ENCODE results near the gene KHSRP.

DNA sequence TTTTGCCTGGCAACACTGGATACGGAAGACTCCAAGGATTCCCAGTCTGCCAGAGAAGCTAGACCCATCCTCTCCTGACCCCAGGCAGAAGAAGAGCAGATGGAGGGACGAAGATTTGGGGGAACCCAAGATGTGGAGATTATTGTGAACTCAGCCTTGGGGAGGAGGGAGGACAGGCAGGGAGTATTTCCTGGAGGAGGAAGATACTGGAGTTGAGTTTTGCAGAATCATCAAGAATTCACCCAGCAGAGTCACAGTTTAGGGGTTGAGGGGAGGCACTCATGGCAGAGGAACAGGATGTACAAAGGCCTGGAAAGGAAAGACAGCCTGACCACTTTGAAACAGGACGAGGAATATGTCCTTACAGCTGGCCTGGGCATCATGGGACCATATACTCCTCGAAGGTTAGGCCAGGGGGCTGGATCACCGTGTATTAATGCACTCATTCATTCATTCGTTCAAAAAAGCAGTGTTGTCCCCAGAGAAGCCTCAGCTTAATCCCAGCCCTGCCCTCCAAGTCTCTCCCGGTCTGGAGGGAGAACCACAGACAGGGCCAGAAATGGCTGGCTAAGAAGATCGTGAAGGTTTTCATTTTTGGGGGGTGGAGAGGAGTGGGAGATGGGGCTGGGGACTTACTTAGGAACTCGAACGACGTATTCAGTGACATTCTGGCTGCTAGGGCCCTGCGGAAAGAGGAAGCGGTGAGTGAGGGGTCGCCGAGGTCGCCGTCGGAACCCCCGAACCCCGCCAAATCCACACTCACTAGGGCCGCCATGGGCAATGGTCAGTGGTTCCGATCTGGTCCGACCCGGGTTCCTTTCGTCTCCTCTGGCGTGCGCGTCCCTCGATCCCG is 32.2 kb downstream of the KHSRP start:
- TF ChIP-seq, protein P1, sequence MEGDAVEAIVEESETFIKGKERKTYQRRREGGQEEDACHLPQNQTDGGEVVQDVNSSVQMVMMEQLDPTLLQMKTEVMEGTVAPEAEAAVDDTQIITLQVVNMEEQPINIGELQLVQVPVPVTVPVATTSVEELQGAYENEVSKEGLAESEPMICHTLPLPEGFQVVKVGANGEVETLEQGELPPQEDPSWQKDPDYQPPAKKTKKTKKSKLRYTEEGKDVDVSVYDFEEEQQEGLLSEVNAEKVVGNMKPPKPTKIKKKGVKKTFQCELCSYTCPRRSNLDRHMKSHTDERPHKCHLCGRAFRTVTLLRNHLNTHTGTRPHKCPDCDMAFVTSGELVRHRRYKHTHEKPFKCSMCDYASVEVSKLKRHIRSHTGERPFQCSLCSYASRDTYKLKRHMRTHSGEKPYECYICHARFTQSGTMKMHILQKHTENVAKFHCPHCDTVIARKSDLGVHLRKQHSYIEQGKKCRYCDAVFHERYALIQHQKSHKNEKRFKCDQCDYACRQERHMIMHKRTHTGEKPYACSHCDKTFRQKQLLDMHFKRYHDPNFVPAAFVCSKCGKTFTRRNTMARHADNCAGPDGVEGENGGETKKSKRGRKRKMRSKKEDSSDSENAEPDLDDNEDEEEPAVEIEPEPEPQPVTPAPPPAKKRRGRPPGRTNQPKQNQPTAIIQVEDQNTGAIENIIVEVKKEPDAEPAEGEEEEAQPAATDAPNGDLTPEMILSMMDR (conservative IDR thresholded peaks at IDR 0.05; ENCODE audit: low read depth, low read length), result no peak
- TF ChIP-seq POLR2A (IDR thresholded peaks at IDR 0.05; ENCODE audit: low read depth, low read length) (no peak), RAD21 (IDR thresholded peaks at IDR 0.05; ENCODE audit: low read length) (no peak), SMC3 (IDR thresholded peaks at IDR 0.05; ENCODE audit: low read depth, low read length) (no peak), BHLHE40 (IDR thresholded peaks at IDR 0.05; ENCODE audit: low read depth, low read length) (no peak), RFX5 (IDR thresholded peaks at IDR 0.05; ENCODE audit: low read depth, low read length) (no peak), CEBPB (IDR thresholded peaks at IDR 0.05; ENCODE audit: low read depth, low read length) (no peak), FOS (IDR thresholded peaks at IDR 0.05; ENCODE audit: low read depth, low read length) (no peak), RCOR1 (IDR thresholded peaks at IDR 0.05; ENCODE audit: insufficient replicate concordance, low read length) (no peak), MAFK (IDR thresholded peaks at IDR 0.05; ENCODE audit: low read depth, low read length) (peak; percentile 65)

Measured in IMR-90 (cell line).